ENCODE data around the gene MYCBPAP.

The MYCBPAP gene

GRCh38 chr17:50576864-50577263 lies 68.6 kb downstream of the MYCBPAP start:
- DNase-seq (ENCODE audit: low spot score), result no peak

GRCh38 chr17:50577451-50577954 lies 69.3 kb downstream of the MYCBPAP start:
- no peak for DNase-seq (ENCODE audit: low spot score)

GRCh38 chr17:50578173-50578572 lies 69.9 kb downstream of the MYCBPAP start:
- DNase-seq (ENCODE audit: low spot score), result no peak

- no peak for DNase-seq (ENCODE audit: low spot score)
These were observed 71.2 kb downstream of the MYCBPAP start for GRCh38 chr17:50579399-50579798.

- no peak for DNase-seq (ENCODE audit: low spot score)
These were observed 72.4 kb downstream of the MYCBPAP start for GRCh38 chr17:50580646-50581045.
